ENCODE measurements around the gene CDC42BPB. TPM values are rescaled to one million over a fixed set of nuclear protein-coding genes. Genes with fewer than 3 reads are reported as not detected.

Gene CDC42BPB
- total RNA-seq, 1 donor from 2014 or later = 45.0 TPM

GRCh38 chr14:103022002-103022684 lies 35.2 kb downstream of the CDC42BPB start:
- DNase-seq (ENCODE audit: low spot score) (no peak), ATAC-seq (peak; percentile 29)

GRCh38 chr14:103021684-103022001 lies 35.7 kb downstream of the CDC42BPB start:
- DNase-seq (ENCODE audit: low spot score) (no peak), ATAC-seq (peak; percentile 23)

- no peak for DNase-seq (ENCODE audit: low spot score)
- ATAC-seq = no peak
Observed at GRCh38 chr14:103020271-103021170, 36.8 kb downstream of the CDC42BPB start.

GRCh38 chr14:103019826-103020225 lies 37.5 kb downstream of the CDC42BPB start:
- ATAC-seq (no peak), DNase-seq (ENCODE audit: low spot score) (no peak)

- ATAC-seq (no peak), DNase-seq (ENCODE audit: low spot score) (no peak)
Observed at GRCh38 chr14:103019236-103019635, 38.1 kb downstream of the CDC42BPB start.

- DNase-seq (ENCODE audit: low spot score) (no peak), ATAC-seq (no peak)
Observed at GRCh38 chr14:103016594-103016993, 40.8 kb downstream of the CDC42BPB start.

GRCh38 chr14:103016071-103016470 lies 41.3 kb downstream of the CDC42BPB start:
- peak; percentile 82 for ATAC-seq
- DNase-seq (ENCODE audit: low spot score) = peak; percentile 67

- ATAC-seq = no peak
- DNase-seq (ENCODE audit: low spot score) = no peak
Observed at GRCh38 chr14:103015426-103015825, 41.9 kb downstream of the CDC42BPB start.

- ATAC-seq (no peak), DNase-seq (ENCODE audit: low spot score) (no peak)
Observed at GRCh38 chr14:103014466-103015228, 42.7 kb downstream of the CDC42BPB start.

- ATAC-seq = no peak
- DNase-seq (ENCODE audit: low spot score) = no peak
Observed at GRCh38 chr14:103013028-103013427, 44.3 kb downstream of the CDC42BPB start.

- no peak for DNase-seq (ENCODE audit: low spot score)
- ATAC-seq = no peak
Observed at GRCh38 chr14:103009559-103009958, 47.8 kb downstream of the CDC42BPB start.

- DNase-seq (ENCODE audit: low spot score) (no peak), ATAC-seq (no peak)
Observed at GRCh38 chr14:103008768-103009357, 48.5 kb downstream of the CDC42BPB start.

GRCh38 chr14:103008126-103008525 lies 49.2 kb downstream of the CDC42BPB start:
- ATAC-seq = no peak
- DNase-seq (ENCODE audit: low spot score) = no peak

- DNase-seq (ENCODE audit: low spot score) (no peak), ATAC-seq (peak; percentile 28)
Observed at GRCh38 chr14:103007555-103007954, 49.8 kb downstream of the CDC42BPB start.

GRCh38 chr14:103006991-103007520 lies 50.3 kb downstream of the CDC42BPB start:
- no peak for ATAC-seq
- DNase-seq (ENCODE audit: low spot score) = no peak

GRCh38 chr14:103006106-103006505 lies 51.2 kb downstream of the CDC42BPB start:
- DNase-seq (ENCODE audit: low spot score) = no peak
- no peak for ATAC-seq

- DNase-seq (ENCODE audit: low spot score) (no peak), ATAC-seq (no peak)
Observed at GRCh38 chr14:103003850-103004249, 53.5 kb downstream of the CDC42BPB start.

- DNase-seq (ENCODE audit: low spot score) (no peak), ATAC-seq (no peak)
Observed at GRCh38 chr14:103003351-103003615, 54.1 kb downstream of the CDC42BPB start.

GRCh38 chr14:103002578-103003350 lies 54.6 kb downstream of the CDC42BPB start:
- ATAC-seq (no peak), DNase-seq (ENCODE audit: low spot score) (no peak)

- ATAC-seq (no peak), DNase-seq (ENCODE audit: low spot score) (no peak)
Observed at GRCh38 chr14:103001651-103002396, 55.5 kb downstream of the CDC42BPB start.
